ENCODE results near the gene ATAD2B. TPM values are rescaled to one million over a fixed set of nuclear protein-coding genes. Genes with fewer than 3 reads are reported as not detected.

The ATAD2B gene
- total and polyA plus RNA-seq, 2 of the 4 experiments (the other 2 are of a cell fraction), result 1.5 to 5.0 TPM

- H3K18ac ChIP-seq (ENCODE audit: low read depth, low read length), result no peak overlapping the region
- H3K27ac ChIP-seq (ENCODE audit: insufficient read depth, low read length), result no peak overlapping the region
- no peak overlapping the region for H4K5ac ChIP-seq (ENCODE audit: low read depth, low read length)
- H2BK20ac ChIP-seq (ENCODE audit: low read depth, low read length), result no peak overlapping the region
- peaks cover 0 to 6% of the 10 kb centered on the region in 2 experiments; a peak in 2 of 4 replicates for H3K79me1 ChIP-seq (ENCODE audit: low read depth in 1 of 2, low read length in 2 of 2)
- DNase-seq (peak; percentile 53), ATAC-seq (ENCODE audit: low read depth) (peak; percentile 32)
- H3K9ac ChIP-seq (ENCODE audit: low read depth, low read length), result no peak overlapping the region
- no peaks in the 10 kb centered on the region for H3K27me3 ChIP-seq (ENCODE audit: control insufficient read depth, insufficient read depth, low read length)
- peaks cover 5% of the 10 kb centered on the region for H3K4me1 ChIP-seq (ENCODE audit: control insufficient read depth, insufficient read depth, low read length)
- no peak overlapping the region for H3K4ac ChIP-seq (ENCODE audit: low read depth, low read length)
- no peaks in the 10 kb centered on the region for H3K9me3 ChIP-seq (ENCODE audit: control insufficient read depth, insufficient read depth, low read length)
- H4K20me1 ChIP-seq (ENCODE audit: insufficient read depth, low read length), result no peaks in the 10 kb centered on the region
- no peak overlapping the region for H2AK9ac ChIP-seq (replicated peaks; ENCODE audit: low read depth, low read length, poor library complexity)
- H3K36me3 ChIP-seq (ENCODE audit: control insufficient read depth, insufficient read depth, low read length), result no peaks in the 10 kb centered on the region
- no TSS peak for BruUV-seq (replicated peaks)
- no peak overlapping the region for H2BK15ac ChIP-seq (ENCODE audit: low read depth, low read length)
- POLR2A ChIA-PET (ENCODE audit: unreplicated experiment), result no interaction called here
- TF ChIP-seq, protein P1, sequence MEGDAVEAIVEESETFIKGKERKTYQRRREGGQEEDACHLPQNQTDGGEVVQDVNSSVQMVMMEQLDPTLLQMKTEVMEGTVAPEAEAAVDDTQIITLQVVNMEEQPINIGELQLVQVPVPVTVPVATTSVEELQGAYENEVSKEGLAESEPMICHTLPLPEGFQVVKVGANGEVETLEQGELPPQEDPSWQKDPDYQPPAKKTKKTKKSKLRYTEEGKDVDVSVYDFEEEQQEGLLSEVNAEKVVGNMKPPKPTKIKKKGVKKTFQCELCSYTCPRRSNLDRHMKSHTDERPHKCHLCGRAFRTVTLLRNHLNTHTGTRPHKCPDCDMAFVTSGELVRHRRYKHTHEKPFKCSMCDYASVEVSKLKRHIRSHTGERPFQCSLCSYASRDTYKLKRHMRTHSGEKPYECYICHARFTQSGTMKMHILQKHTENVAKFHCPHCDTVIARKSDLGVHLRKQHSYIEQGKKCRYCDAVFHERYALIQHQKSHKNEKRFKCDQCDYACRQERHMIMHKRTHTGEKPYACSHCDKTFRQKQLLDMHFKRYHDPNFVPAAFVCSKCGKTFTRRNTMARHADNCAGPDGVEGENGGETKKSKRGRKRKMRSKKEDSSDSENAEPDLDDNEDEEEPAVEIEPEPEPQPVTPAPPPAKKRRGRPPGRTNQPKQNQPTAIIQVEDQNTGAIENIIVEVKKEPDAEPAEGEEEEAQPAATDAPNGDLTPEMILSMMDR (conservative IDR thresholded peaks at IDR 0.05; ENCODE audit: low read depth, low read length), result peak; percentile 27
- TF ChIP-seq POLR2A (IDR thresholded peaks at IDR 0.05; ENCODE audit: low read depth, low read length), result no peak
- no peak overlapping the region for H4K8ac ChIP-seq (ENCODE audit: low read depth in 2 of 2, low read length in 2 of 2)
- no peak overlapping the region for H3K56ac ChIP-seq (ENCODE audit: extremely low read depth, insufficient read depth, low read length)
- no peak overlapping the region for H2AFZ ChIP-seq (replicated peaks; ENCODE audit: low read length, poor library complexity)
- CTCF ChIA-PET, result interaction anchor here (0.5 to 1.2 kb wide), 3 partner anchors 8 to 21 kb away, joined by 3 to 5 read pairs (median 3); no protein-coding TSS in a partner anchor
- H4K91ac ChIP-seq (ENCODE audit: insufficient read depth, low read depth, low read length), result no peak overlapping the region
- dilution Hi-C loops (cut with HindIII; ENCODE audit: low sequenced_read_pairs, unreplicated experiment), result no loop called here
- H2AK5ac ChIP-seq (ENCODE audit: low read depth, low read length), result no peak overlapping the region
- H3K9me1 ChIP-seq (ENCODE audit: insufficient read depth, low read length), result peaks cover 4% of the 10 kb centered on the region
- H3K4me2 ChIP-seq (ENCODE audit: low read depth, low read length), result no peak overlapping the region
- no peak overlapping the region for H3K4me3 ChIP-seq (ENCODE audit: insufficient read depth, low read depth, low read length)
- no CpG with 5 or more reads among the region's 5 CpGs for WGBS, 2 experiments (ENCODE audit: extremely low coverage in 2 of 2, insufficient read length in 1 of 2)
- intact Hi-C loops (cut with micrococcal nuclease), result no loop called here
- in situ Hi-C loops (cut with MboI; ENCODE audit: low sequenced_read_pairs), result no loop called here
- no peak overlapping the region for H2BK5ac ChIP-seq (ENCODE audit: low read depth, low read length, poor library complexity, severe bottlenecking)
- no peak overlapping the region for H2BK120ac ChIP-seq (ENCODE audit: low read depth, low read length)
- no peak overlapping the region for H3K23ac ChIP-seq (ENCODE audit: low read depth, low read length)
- H3K14ac ChIP-seq (replicated peaks; ENCODE audit: low read depth, low read length), result no peak overlapping the region
Observed at GRCh38 chr2:23803965-23804542, 122.9 kb downstream of the ATAD2B start.
